ENCODE results near the gene RPS21. TPM values are rescaled to one million over a fixed set of nuclear protein-coding genes. Genes with fewer than 3 reads are reported as not detected.

RPS21 gene
- total and polyA plus RNA-seq, 2 of the 13 experiments (the other 11 are each of a cell fraction or from before 2014, with no cell fraction given) = 2,647 to 11,063 TPM

- TF ChIP-seq ZBTB25 (CRISPR knock-in tag; IDR thresholded peaks at IDR 0.05) (no peak), HOXA9 (CRISPR knock-in tag; IDR thresholded peaks at IDR 0.05; ENCODE audit: borderline replicate concordance) (no peak), SYNCRIP (IDR thresholded peaks at IDR 0.05; ENCODE audit: insufficient read depth, low read depth, low read length) (no peak), TAF1 (CRISPR knock-in tag; IDR thresholded peaks at IDR 0.05) (no peak), TGIF2 (CRISPR knock-in tag; IDR thresholded peaks at IDR 0.05) (no peak), NCOA2 (CRISPR knock-in tag; IDR thresholded peaks at IDR 0.05) (peak; percentile 53; the same call in 1 of the 2 replicates), SAFB2 (CRISPR knock-in tag; IDR thresholded peaks at IDR 0.05; ENCODE audit: borderline replicate concordance, low read depth) (no peak), ISL2 (CRISPR knock-in tag; IDR thresholded peaks at IDR 0.05) (peak; percentile 88), ZNF746 (CRISPR knock-in tag; IDR thresholded peaks at IDR 0.05) (0 out of 2 replicates have a peak, but pooled peaks have one; percentile 22), TMF1 (CRISPR knock-in tag; IDR thresholded peaks at IDR 0.05; ENCODE audit: low read depth) (no peak), HDAC1 (CRISPR knock-in tag; IDR thresholded peaks at IDR 0.05) (0 out of 2 replicates have a peak, but pooled peaks have one; percentile 38), ZNF317 (CRISPR knock-in tag; IDR thresholded peaks at IDR 0.05) (no peak), SRF (IDR thresholded peaks at IDR 0.05; ENCODE audit: low read depth, low read length) (no peak), ZBTB39 (CRISPR knock-in tag; IDR thresholded peaks at IDR 0.05) (no peak), MYNN (CRISPR knock-in tag; IDR thresholded peaks at IDR 0.05; ENCODE audit: low read depth) (no peak), FOXO4 (CRISPR knock-in tag; conservative IDR thresholded peaks at IDR 0.05) (no peak), BCL6 (CRISPR knock-in tag; IDR thresholded peaks at IDR 0.05) (0 out of 2 replicates have a peak, but pooled peaks have one; percentile 41), ZNF318 (CRISPR knock-in tag; IDR thresholded peaks at IDR 0.05) (no peak)
Measured at GRCh38 chr20:62430311-62430853, 43.5 kb downstream of the RPS21 start (continued).

Measured in HepG2 (cell line).